Astrocyte of the spinal cord (primary cell): ENCODE data around the gene NBEAL2.

Experiments
- DNase-seq: peaks from one replicate; pipeline ENCODE4 v3.0.0; 2011; ENCODE audit warnings: low read depth, low spot score
- H3K4me3 ChIP-seq: 2 replicates; pipeline ENCODE4 v1.5.1; 2011; ENCODE audit warnings: low read depth, mild to moderate bottlenecking, low read length, moderate library complexity
- in situ Hi-C: cut with HindIII; loops from 2 replicates; pipeline ENCODE4 v1.10.0; 2017; ENCODE audit warnings: low sequenced_read_pairs
- TF ChIP-seq, protein P1 (sequence below): IDR thresholded peaks from 2 replicates; pipeline ENCODE4 v1.5.1; 2012; ENCODE audit warnings: low read depth, mild to moderate bottlenecking, low read length, inconsistent platforms

NBEAL2 gene

DNA sequence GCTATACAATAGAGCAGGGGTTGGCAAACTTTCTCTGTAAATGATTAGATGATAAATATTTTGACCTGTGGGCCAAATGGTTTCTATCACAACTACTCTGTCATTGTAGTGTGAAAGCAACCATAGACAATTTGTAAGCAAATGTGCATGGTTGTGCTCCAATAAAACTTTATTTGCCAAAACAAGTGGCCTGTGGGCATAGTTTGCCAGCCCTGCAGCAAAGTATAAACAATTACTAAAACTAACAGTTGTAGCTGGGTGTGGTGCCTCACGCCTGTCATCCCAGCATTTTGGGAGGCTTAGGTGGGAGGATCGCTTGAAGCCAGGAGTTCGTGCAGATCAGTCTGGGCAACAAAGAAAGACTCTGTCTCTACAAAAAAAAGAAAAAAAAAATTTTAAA is 61.6 kb downstream of the NBEAL2 start:
- TF ChIP-seq, protein P1, sequence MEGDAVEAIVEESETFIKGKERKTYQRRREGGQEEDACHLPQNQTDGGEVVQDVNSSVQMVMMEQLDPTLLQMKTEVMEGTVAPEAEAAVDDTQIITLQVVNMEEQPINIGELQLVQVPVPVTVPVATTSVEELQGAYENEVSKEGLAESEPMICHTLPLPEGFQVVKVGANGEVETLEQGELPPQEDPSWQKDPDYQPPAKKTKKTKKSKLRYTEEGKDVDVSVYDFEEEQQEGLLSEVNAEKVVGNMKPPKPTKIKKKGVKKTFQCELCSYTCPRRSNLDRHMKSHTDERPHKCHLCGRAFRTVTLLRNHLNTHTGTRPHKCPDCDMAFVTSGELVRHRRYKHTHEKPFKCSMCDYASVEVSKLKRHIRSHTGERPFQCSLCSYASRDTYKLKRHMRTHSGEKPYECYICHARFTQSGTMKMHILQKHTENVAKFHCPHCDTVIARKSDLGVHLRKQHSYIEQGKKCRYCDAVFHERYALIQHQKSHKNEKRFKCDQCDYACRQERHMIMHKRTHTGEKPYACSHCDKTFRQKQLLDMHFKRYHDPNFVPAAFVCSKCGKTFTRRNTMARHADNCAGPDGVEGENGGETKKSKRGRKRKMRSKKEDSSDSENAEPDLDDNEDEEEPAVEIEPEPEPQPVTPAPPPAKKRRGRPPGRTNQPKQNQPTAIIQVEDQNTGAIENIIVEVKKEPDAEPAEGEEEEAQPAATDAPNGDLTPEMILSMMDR: no peak
- in situ Hi-C loops: no loop called here
- DNase-seq: no peak
- no peak overlapping the region for H3K4me3 ChIP-seq

DNA sequence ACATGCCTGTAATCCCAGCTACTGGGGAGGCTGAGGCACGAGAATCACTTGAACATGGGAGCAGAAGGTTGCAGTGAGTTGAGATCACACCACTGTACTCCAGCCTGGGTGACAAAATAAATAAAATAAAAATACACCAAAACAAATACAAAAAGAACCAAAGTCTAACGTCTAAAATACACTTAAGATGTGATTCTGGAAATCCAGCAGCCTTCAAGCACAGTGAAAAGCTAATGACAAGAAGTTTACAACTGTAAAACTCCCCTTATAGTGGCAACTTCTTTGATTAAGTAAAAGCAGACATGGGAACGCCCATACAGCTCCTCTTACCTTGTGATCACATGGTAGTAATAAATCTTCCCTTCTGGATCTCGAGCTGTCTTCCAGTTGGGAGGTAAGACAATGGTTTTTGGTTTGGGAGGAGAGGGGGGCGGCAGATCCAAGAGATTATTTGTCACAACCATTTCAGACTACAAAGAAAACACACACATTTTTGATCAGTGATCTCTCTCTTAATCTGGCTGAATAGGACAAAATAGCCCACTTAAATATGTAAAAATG is 62.8 kb downstream of the NBEAL2 start:
- in situ Hi-C loops: no loop called here
- no peak for DNase-seq
- no peak overlapping the region for H3K4me3 ChIP-seq
- TF ChIP-seq, protein P1: no peak

DNA sequence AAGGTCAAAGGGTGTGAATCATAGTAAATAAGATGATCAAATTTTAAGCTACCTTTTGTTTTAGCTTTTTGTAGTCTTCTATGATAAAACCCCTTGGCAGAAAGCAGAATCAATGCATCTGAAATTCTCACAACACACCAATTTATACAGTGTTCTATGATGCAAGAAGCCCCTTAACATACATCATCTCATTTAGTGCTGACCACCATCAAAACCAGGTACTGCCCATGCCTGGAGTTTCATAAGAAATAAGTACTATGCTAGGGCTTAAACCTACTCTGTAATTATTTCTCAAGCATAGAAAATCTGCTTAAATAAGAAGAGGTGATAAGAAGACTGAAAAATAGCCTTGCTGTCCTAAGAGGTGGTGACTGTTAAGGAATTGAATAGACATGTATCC is 67.6 kb downstream of the NBEAL2 start:
- TF ChIP-seq, protein P1: no peak
- in situ Hi-C loops: no loop called here
- DNase-seq: no peak
- H3K4me3 ChIP-seq: no peak overlapping the region

DNA sequence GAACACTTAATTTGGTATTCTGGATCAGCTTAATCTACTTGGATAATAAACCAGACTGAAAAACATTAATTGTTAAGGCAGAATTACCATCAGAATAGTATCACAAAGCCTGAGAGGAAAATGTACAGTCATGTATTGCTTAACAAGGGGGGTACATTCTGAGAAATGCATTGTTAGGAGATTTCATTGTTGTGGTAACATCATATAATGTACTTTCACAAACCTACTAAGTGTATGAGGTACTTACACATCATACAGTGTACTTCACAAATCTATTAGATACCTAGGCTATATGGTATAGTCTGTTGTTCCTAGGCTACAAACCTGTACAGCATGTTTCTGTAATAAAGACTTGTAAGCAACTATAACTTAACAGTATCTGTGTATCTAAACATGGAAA is 68.2 kb downstream of the NBEAL2 start:
- TF ChIP-seq, protein P1: no peak
- DNase-seq: no peak
- H3K4me3 ChIP-seq: no peak overlapping the region
- in situ Hi-C loops: no loop called here

DNA sequence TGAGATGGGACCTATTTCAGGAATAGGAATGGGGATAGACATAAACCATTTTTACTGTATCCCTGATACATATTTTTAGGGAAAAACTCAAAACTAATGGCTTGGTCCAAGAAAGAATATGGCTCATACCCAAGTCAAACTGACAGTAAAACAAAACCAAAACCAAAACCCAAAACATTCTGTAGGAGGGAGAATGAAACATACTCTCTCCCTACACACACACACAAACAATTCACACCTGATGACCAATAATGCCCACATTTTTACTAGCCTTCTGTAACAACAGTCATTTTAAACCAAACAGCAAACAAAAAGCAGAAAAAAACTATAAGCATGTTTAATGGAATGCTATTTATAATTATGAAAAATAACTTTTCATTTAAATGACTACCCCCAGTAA is 74.9 kb downstream of the NBEAL2 start:
- in situ Hi-C loops: no loop called here
- TF ChIP-seq, protein P1: no peak
- no peak for DNase-seq
- H3K4me3 ChIP-seq: no peak overlapping the region

DNA sequence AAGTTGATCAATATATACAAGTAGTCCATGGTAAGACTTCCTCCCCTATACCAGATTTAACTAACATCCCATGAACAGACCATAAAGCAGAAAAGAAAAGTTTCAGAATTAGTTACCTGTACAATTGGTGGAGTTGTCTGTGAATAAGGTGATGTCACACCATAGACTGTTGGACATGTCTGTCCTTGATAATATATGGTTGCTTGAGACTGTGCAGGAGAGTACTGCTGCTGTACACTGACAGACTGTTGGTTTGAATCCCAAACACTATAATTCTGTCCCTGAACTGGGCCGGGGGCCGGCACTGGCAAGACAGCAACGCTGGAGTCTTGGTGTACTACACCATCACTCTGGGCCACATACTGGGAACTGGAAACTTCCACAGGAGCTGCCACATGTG is 77.2 kb downstream of the NBEAL2 start:
- in situ Hi-C loops: no loop called here
- DNase-seq: no peak
- TF ChIP-seq, protein P1: no peak
- no peak overlapping the region for H3K4me3 ChIP-seq
